B cell (primary cell): ENCODE measurements around the gene FRMPD1. TPM values are rescaled to one million over a fixed set of nuclear protein-coding genes. Genes with fewer than 3 reads are reported as not detected.

Experiments used
- ATAC-seq: fragments of 200-7000 bp; cut with Tn5 transposase; one replicate; pipeline ENCODE4 v1.10.0; 2021; ENCODE audit warnings: low read depth, mild to moderate bottlenecking, moderate number of reproducible peaks, moderate library complexity
- CTCF ChIA-PET: fragments of 350-600 bp; sonication (Branson Sonifier 250); formaldehyde crosslinking; loops from one replicate; lab custom pipeline; 2021; ENCODE audit warnings: antibody characterized with exemption, inconsistent platforms; lab: Charles Lee
- POLR2A ChIA-PET: fragments of 350-600 bp; sonication (Branson Sonifier 250); formaldehyde crosslinking; loops from one replicate; lab custom pipeline; 2021; ENCODE audit warnings: antibody characterized with exemption; lab: Charles Lee
- DNase-seq: peaks from one replicate; pipeline ENCODE4 v3.0.0; 2013
- H2AFZ ChIP-seq: 2 replicates; pipeline ENCODE4 v1.6.1; 2012; ENCODE audit warnings: mild to moderate bottlenecking, low read depth, low read length; ENCODE audit not compliant: insufficient read depth, poor library complexity, severe bottlenecking
- H3K27ac ChIP-seq, 2 donors: 1 replicate in 1 of 2; 2 replicates in 1 of 2; pipeline ENCODE4 v1.5.1; 2012 to 2013; ENCODE audit warnings: low read length in 2 of 2, mild to moderate bottlenecking in 2 of 2, moderate library complexity in 1 of 2
- H3K27me3 ChIP-seq, 4 experiments: fragments of 200-600 bp in 1 of 4; sonication (generic) in 1 of 4; replicated peaks in 1 of 4; 1 replicate in 2 of 4; 2 replicates in 2 of 4; pipeline versions ENCODE4 v1.6.1 to v1.7.0; 2013 to 2016; ENCODE audit warnings: low read length in 3 of 4, mild to moderate bottlenecking in 2 of 4, mixed read lengths in 1 of 4, moderate library complexity in 1 of 4; ENCODE audit not compliant: insufficient read depth in 4 of 4, control insufficient read depth in 3 of 4; ENCODE audit errors: control extremely low read depth in 1 of 4
- H3K36me3 ChIP-seq, 2 experiments: replicated peaks in 1 of 2; 1 replicate in 1 of 2; 2 replicates in 1 of 2; pipeline versions ENCODE4 v1.6.1 to v1.7.1; 2013; ENCODE audit warnings: low read length in 1 of 2; ENCODE audit not compliant: insufficient read depth in 2 of 2, control insufficient read depth in 1 of 2; ENCODE audit errors: control extremely low read depth in 1 of 2, extremely low read depth in 1 of 2
- H3K4me1 ChIP-seq, 2 donors: fragments of 200-600 bp in 1 of 2; sonication (generic) in 1 of 2; 1 replicate in 1 of 2; 2 replicates in 1 of 2; pipeline versions ENCODE4 v1.5.1 to v1.6.1; 2013 to 2017; ENCODE audit warnings: low read length in 2 of 2; ENCODE audit not compliant: control insufficient read depth in 2 of 2, insufficient read depth in 2 of 2
- H3K4me2 ChIP-seq: replicated peaks from 2 replicates; pipeline ENCODE3; 2012; ENCODE audit warnings: mild to moderate bottlenecking, low read depth, low read length; ENCODE audit not compliant: poor library complexity, severe bottlenecking
- H3K4me3 ChIP-seq, 5 experiments: fragments of 200-600 bp in 1 of 5; sonication (generic) in 1 of 5; 1 replicate in 3 of 5; 2 replicates in 2 of 5; pipeline versions ENCODE4 v1.5.1 to v1.7.0; 2011 to 2016; ENCODE audit warnings: low read length in 4 of 5, mild to moderate bottlenecking in 4 of 5, low read depth in 2 of 5, control low read depth in 1 of 5, moderate library complexity in 1 of 5; ENCODE audit not compliant: insufficient read depth in 1 of 5; ENCODE audit errors: control extremely low read depth in 1 of 5, extremely low read depth in 1 of 5
- H3K79me2 ChIP-seq: fragments of 200-600 bp; sonication (generic); one replicate; pipeline ENCODE4 v1.6.0; 2016; ENCODE audit warnings: low read length; ENCODE audit not compliant: control insufficient read depth, insufficient read depth
- H3K9ac ChIP-seq: fragments of 200-600 bp; sonication (generic); 2 replicates; pipeline ENCODE4 v1.6.1; 2017; ENCODE audit warnings: mild to moderate bottlenecking, low read length, moderate library complexity
- H3K9me3 ChIP-seq, 3 donors: one replicate each; pipeline versions ENCODE4 v1.6.1 to v1.7.1; 2013; ENCODE audit warnings: low read length in 2 of 3; ENCODE audit not compliant: control insufficient read depth in 2 of 3, insufficient read depth in 1 of 3; ENCODE audit errors: control extremely low read depth in 1 of 3
- H4K20me1 ChIP-seq: 2 replicates; pipeline ENCODE4 v1.6.0; 2012; ENCODE audit warnings: mild to moderate bottlenecking, low read length; ENCODE audit not compliant: insufficient read depth, control insufficient read depth, poor library complexity, severe bottlenecking
- H3K27ac Mint-ChIP-seq: one replicate; pipeline ENCODE4 v1.8.0; 2021; ENCODE audit warnings: mixed read lengths
- H3K27me3 Mint-ChIP-seq: one replicate; pipeline ENCODE4 v1.8.0; 2021; ENCODE audit warnings: mixed read lengths
- H3K4me1 Mint-ChIP-seq: one replicate; pipeline ENCODE4 v1.8.0; 2021; ENCODE audit warnings: mixed read lengths
- H3K4me3 Mint-ChIP-seq: one replicate; pipeline ENCODE4 v1.8.0; 2021; ENCODE audit warnings: mixed read lengths
- H3K9me3 Mint-ChIP-seq: one replicate; pipeline ENCODE4 v1.8.0; 2022; ENCODE audit warnings: mixed read lengths; ENCODE audit not compliant: insufficient read depth
- CTCF ChIP-seq: fragments of 200-600 bp; IDR thresholded peaks from one replicate; pipeline ENCODE4 v1.8.0; 2022; ENCODE audit warnings: antibody characterized with exemption, mild to moderate bottlenecking
- EZH2 ChIP-seq: IDR thresholded peaks from 2 replicates; pipeline ENCODE4 v1.6.1; 2012; ENCODE audit warnings: borderline replicate concordance, low read depth, mild to moderate bottlenecking, moderate library complexity, low read length; ENCODE audit not compliant: insufficient read depth, poor library complexity, severe bottlenecking
- WGBS: methylation state at CpG from one replicate; pipeline ENCODE4 v1.1.5; 2013; ENCODE audit warnings: missing lambda C conversion rate; ENCODE audit not compliant: insufficient coverage; 5-methylcytosine and 5-hydroxymethylcytosine counted together
- intact Hi-C: fragments of 100-400 bp; cut with micrococcal nuclease; formaldehyde crosslinking; loops from one replicate; pipeline ENCODE4 v1.10.0; 2022
- polyA plus RNA-seq: library from polyadenylated mRNA; depleted of rRNA; stranded (reverse); fragments of >200 nt; gene quantifications from 2 replicates; pipeline ENCODE4 v1.2.3, GENCODE V29; 2012
- total RNA-seq, 2 donors: library from RNA; stranded (reverse); fragments of 120-200 nt in 1 of 2; gene quantifications; 1 replicate in 1 of 2; 2 replicates in 1 of 2; pipeline versions ENCODE4 v1.2.3 to v1.2.4, GENCODE V29; 2013 to 2022

FRMPD1 gene
- total and polyA plus RNA-seq, 2 donors (not counting 1 experiment from before 2014, with no cell fraction given) = 0.05 TPM; not detected in 1

GRCh38 chr9:37622462-37622861 is 28.3 kb upstream of the FRMPD1 start:
- no peak overlapping the region for H3K4me3 ChIP-seq
- H3K36me3 ChIP-seq = no peaks in the 10 kb centered on the region
- intact Hi-C loops = no loop called here
- no peak for ATAC-seq
- Mint-ChIP-seq H3K4me3 (no peak overlapping the region), H3K4me1 (no peaks in the 10 kb centered on the region), H3K9me3 (no peaks in the 10 kb centered on the region), H3K27ac (no peak overlapping the region), H3K27me3 (peaks cover 4% of the 10 kb centered on the region)
- no peak for DNase-seq
- no peaks in the 10 kb centered on the region for H3K79me2 ChIP-seq
- H3K27me3 ChIP-seq = no peaks in the 10 kb centered on the region
- CTCF ChIA-PET = no interaction called here
- no CpG with 5 or more reads among the region's 4 CpGs for WGBS
- H3K4me1 ChIP-seq = no peaks in the 10 kb centered on the region
- no peaks in the 10 kb centered on the region for H3K9me3 ChIP-seq
- no peak overlapping the region for H2AFZ ChIP-seq
- POLR2A ChIA-PET = no interaction called here
- no peak overlapping the region for H3K9ac ChIP-seq
- no peak overlapping the region for H3K4me2 ChIP-seq
- TF ChIP-seq CTCF (no peak), EZH2 (no peak)
- no peak overlapping the region for H3K27ac ChIP-seq
- H4K20me1 ChIP-seq = no peaks in the 10 kb centered on the region

GRCh38 chr9:37623267-37623666 is 27.5 kb upstream of the FRMPD1 start:
- H3K9me3 ChIP-seq = no peaks in the 10 kb centered on the region
- no peaks in the 10 kb centered on the region for H3K4me1 ChIP-seq
- H3K27ac Mint-ChIP-seq = no peak overlapping the region
- no peaks in the 10 kb centered on the region for H3K4me1 Mint-ChIP-seq
- WGBS = 100% methylated on average over 1 of the region's 2 CpGs
- H3K9me3 Mint-ChIP-seq = no peaks in the 10 kb centered on the region
- ATAC-seq (no peak), DNase-seq (no peak)
- H3K27ac ChIP-seq = no peak overlapping the region
- no peak for TF ChIP-seq CTCF
- no peak for TF ChIP-seq EZH2
- H3K4me3 Mint-ChIP-seq = no peak overlapping the region
- ChIA-PET POLR2A (no interaction called here), CTCF (no interaction called here)
- no peaks in the 10 kb centered on the region for H4K20me1 ChIP-seq
- peaks cover 4% of the 10 kb centered on the region for H3K27me3 Mint-ChIP-seq
- no peaks in the 10 kb centered on the region for H3K36me3 ChIP-seq
- intact Hi-C loops = no loop called here
- H3K79me2 ChIP-seq = no peaks in the 10 kb centered on the region
- no peaks in the 10 kb centered on the region for H3K27me3 ChIP-seq
- H3K4me3 ChIP-seq = no peak overlapping the region
- no peak overlapping the region for H2AFZ ChIP-seq
- H3K4me2 ChIP-seq = no peak overlapping the region
- H3K9ac ChIP-seq = no peak overlapping the region
